ENCODE results near the gene CST3.
"Not testable (repeated sequence)": the region's sequence is repeated elsewhere in the genome, so short reads cannot be mapped to it uniquely, and the experiment has no call there.

CST3 gene, protein sequence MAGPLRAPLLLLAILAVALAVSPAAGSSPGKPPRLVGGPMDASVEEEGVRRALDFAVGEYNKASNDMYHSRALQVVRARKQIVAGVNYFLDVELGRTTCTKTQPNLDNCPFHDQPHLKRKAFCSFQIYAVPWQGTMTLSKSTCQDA

DNA sequence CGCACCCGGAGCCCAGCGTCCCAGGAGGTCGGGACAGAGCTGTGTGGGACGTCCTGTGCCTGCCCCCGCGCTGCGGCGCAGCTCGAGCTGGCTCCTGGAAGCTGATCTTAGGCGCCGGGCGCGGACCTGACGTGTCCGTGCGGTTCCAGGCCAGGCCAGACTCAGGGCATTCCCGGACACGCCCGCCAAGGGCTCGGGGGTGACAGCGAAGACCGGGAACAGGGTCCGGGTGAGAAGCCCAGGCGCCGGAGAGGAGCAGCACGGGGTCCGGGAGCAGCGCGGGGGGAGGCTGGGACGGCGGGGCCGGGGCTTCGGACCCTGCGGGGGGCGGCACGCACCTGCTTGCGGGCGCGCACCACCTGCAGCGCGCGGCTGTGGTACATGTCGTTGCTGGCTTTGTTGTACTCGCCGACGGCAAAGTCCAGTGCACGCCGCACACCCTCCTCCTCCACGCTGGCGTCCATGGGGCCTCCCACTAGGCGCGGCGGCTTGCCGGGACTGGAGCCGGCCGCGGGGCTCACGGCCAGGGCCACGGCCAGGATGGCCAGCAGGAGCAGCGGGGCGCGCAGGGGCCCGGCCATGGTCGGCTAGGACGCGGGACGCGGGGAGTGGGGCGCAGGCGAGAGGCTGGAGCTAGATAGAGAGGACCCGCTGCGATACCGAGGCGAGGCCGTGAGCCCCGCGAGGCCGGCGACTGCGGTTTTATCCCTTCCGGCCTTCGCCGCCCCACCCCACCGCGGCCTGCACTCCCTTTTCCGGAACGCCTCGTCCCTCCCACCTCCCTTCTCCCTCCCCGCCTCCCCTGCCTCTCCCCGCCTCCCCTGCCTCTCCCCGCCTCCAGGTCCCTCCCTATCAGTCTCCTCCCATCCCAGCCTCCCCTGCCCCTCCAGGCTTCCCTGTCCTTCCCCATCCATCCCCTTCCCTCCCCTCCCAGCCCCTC is at the start of gene CST3:
CST3 (minus strand) TSS at position 674 of the 940 bp plus-strand sequence; CDS start at position 581, 93 bp downstream.
- TF ChIP-seq, protein P1, sequence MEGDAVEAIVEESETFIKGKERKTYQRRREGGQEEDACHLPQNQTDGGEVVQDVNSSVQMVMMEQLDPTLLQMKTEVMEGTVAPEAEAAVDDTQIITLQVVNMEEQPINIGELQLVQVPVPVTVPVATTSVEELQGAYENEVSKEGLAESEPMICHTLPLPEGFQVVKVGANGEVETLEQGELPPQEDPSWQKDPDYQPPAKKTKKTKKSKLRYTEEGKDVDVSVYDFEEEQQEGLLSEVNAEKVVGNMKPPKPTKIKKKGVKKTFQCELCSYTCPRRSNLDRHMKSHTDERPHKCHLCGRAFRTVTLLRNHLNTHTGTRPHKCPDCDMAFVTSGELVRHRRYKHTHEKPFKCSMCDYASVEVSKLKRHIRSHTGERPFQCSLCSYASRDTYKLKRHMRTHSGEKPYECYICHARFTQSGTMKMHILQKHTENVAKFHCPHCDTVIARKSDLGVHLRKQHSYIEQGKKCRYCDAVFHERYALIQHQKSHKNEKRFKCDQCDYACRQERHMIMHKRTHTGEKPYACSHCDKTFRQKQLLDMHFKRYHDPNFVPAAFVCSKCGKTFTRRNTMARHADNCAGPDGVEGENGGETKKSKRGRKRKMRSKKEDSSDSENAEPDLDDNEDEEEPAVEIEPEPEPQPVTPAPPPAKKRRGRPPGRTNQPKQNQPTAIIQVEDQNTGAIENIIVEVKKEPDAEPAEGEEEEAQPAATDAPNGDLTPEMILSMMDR (IDR thresholded peaks at IDR 0.05; ENCODE audit: borderline replicate concordance, control extremely low read depth, extremely low read depth, insufficient read depth, missing control alignments) = no peak
- peak; percentile 93 for DNase-seq (ENCODE audit: low spot score)
- in situ Hi-C loops (cut with MboI; ENCODE audit: low sequenced_read_pairs, unreplicated experiment) = no loop called here

DNA sequence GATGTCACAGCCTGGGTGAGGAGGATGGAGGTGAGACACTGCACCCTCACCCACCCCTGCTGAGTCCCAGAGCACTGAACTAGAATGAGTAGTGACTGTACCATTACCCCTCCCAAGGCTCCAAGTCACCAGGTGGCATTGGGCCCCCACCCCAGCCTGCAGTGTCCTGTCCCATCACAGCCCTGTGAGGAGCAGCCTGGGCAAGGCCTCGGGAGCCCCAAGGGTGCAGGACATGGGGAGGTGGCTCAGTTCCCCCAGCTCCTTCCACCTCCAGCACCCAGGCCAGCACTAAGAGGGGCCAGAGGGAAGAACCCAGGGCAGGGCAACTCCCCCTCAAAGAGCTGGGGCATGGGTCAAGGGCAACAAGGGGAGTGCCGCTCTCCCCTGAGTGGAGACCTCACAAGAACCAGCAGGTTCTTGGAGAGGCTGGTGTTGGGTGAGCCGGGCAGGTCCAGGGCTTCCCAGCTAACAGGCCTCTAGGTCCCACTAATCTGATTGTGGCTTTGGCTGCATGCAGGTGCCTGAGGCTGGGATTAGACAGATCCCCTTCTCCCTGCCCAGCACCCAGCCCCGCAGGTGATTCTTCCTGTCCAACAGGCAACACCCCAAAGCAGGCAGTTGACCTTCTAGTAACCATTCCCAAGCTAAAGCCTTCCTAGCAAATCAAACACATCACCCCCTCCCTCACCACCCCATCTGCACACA is 48.4 kb upstream of the CST3 start:
- no peak for DNase-seq (ENCODE audit: low spot score)
- in situ Hi-C loops (cut with MboI; ENCODE audit: low sequenced_read_pairs, unreplicated experiment) = no loop called here
- TF ChIP-seq, protein P1 (IDR thresholded peaks at IDR 0.05; ENCODE audit: borderline replicate concordance, control extremely low read depth, extremely low read depth, insufficient read depth, missing control alignments) = no peak

DNA sequence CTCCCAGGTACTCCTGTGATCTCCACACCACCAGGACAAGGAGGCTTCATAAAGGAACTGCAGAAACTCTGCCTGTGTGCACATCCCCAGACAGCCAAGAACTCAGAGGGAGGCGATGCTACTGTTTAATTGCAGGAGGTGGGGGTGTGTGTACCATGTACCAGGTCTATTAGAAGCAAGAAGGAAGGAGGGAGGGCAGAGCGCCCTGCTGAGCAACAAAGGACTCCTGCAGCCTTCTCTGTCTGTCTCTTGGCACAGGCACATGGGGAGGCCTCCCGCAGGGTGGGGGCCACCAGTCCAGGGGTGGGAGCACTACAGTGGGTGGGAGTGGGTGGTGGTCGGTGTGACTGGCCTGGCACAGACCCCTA is 47.8 kb upstream of the CST3 start:
- DNase-seq (ENCODE audit: low spot score); in situ Hi-C loops (cut with MboI; ENCODE audit: low sequenced_read_pairs, unreplicated experiment): not testable (repeated sequence)

DNA sequence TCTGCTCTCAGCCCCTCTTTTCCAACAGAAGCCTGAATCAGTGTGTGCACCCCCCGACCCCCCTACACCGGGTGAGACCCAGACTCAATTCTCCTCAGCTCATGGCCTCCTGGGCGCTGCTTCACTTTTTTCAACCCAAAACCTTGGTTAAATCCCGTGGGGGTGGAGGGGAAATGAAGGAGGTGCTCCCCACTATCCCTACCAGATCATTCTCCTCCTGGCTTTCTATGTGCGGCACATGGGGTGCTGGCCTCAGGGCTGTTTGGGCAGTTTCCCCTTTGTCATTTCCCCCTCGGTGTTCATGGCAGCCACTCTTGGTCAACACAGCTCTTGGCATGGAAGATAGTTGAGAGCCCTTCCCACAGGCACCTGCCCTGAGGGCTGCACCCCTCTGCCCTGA is 46.5 kb upstream of the CST3 start:
- TF ChIP-seq, protein P1 (IDR thresholded peaks at IDR 0.05; ENCODE audit: borderline replicate concordance, control extremely low read depth, extremely low read depth, insufficient read depth, missing control alignments) = no peak
- in situ Hi-C loops (cut with MboI; ENCODE audit: low sequenced_read_pairs, unreplicated experiment) = no loop called here
- no peak for DNase-seq (ENCODE audit: low spot score)

DNA sequence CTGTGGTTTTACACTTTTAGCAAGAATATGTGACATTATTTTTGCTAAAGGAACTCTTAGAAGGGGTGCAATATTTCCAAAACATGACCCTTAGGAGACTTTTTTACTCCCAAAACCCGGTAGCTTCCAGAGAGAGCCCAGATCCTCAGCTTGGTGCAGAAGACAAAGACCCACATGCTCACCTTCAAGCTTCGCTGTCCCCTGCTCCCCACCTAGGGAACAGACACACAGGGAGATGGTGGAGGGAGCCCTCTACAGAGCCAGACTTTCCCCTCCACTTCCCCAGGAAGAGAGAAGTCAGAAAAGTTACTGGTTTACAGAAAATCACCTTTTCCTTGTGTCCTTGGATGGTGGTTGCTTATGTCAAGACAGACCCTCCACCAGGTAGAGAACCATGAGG is 46.1 kb upstream of the CST3 start:
- in situ Hi-C loops (cut with MboI; ENCODE audit: low sequenced_read_pairs, unreplicated experiment) = no loop called here
- DNase-seq (ENCODE audit: low spot score) = no peak
- TF ChIP-seq, protein P1 (IDR thresholded peaks at IDR 0.05; ENCODE audit: borderline replicate concordance, control extremely low read depth, extremely low read depth, insufficient read depth, missing control alignments) = no peak

DNA sequence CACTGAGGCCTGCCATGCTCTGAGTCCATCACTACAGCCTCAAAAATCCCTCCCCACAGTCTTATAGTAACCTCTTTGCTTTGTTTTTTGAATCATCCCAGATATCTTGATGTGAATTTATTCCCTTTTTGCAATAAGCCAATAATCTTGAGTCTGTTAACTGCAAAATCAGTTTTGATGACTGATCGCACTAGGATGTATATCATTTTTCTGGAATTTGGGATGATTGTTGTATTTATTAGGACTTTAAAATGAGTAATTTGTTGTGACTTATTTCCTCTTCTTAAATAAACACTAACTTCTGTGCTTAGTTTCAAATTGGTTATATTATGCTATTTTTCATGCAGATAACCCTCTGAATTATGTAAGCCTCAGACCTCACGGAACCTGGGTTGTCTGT is 45.5 kb upstream of the CST3 start:
- in situ Hi-C loops (cut with MboI; ENCODE audit: low sequenced_read_pairs, unreplicated experiment) = no loop called here
- TF ChIP-seq, protein P1 (IDR thresholded peaks at IDR 0.05; ENCODE audit: borderline replicate concordance, control extremely low read depth, extremely low read depth, insufficient read depth, missing control alignments) = no peak
- no peak for DNase-seq (ENCODE audit: low spot score)

Measured in GM13976 (cell line).